Stimulated activated CD4-positive, alpha-beta T cell treated with anti-CD3 and anti-CD28 coated beads, Interleukin-12 subunit alpha, Interleukin-12 subunit beta, amount 100 ng/mL, for 24 hours (primary cell): Measurements from ENCODE around the gene CD4.
"Not testable (repeated sequence)": the region's sequence is repeated elsewhere in the genome, so short reads cannot be mapped to it uniquely, and the experiment has no call there.

Experiments
- DNase-seq, 2 experiments: peaks; one replicate each; pipeline ENCODE4 v3.0.0-alpha.2; 2020; ENCODE audit warnings: low read depth in 2 of 2

Gene CD4

GRCh38 chr12:6845395-6845794, 56.1 kb downstream of the CD4 start:
- no peak for DNase-seq

DNA sequence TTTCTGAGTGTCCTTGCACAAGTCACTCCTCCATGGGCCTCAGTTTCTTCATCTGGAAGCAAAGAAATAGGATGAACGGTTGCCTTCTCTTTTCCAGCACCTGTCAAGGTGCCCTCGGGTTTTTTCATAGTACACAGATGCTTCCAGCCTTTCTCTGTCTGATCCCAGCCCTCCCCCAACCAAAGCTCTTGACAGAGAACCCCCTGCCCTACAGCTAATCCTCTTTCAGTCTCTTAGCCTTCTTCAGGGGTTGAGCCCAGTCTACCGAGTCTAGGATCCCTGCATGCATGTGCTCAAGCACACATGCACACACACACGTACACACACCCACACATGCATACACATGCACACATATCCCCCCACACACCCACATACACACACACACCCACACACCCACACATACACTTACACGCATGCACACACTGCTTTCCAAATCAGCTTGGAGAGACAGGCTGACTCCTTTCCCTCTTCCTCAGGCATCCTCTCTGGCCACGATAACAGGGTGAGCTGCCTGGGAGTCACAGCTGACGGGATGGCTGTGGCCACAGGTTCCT, 57.1 kb downstream of the CD4 start:
- no peak for DNase-seq

DNA sequence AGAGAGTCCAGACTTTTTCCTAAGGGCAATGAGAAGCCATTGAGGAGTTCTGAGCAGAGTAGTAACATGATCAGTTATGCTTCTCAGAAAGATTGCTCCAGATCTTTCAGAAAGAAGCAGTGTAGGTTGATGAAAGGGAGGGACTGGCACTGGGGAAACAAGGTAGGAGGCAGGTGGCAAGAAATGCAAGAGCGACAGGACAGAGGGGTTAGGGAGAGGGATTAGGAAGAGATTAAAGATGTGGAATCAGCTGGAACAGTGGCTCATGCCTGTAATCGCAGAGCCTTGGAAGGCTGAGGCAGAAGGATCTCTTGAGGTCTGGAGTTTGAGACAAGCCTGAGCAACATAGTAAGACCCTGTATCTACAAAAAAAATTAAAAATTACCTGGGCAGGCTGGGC, 58.3 kb downstream of the CD4 start:
- no peak for DNase-seq

GRCh38 chr12:6849427-6849826, 60.1 kb downstream of the CD4 start:
- DNase-seq: no peak

DNA sequence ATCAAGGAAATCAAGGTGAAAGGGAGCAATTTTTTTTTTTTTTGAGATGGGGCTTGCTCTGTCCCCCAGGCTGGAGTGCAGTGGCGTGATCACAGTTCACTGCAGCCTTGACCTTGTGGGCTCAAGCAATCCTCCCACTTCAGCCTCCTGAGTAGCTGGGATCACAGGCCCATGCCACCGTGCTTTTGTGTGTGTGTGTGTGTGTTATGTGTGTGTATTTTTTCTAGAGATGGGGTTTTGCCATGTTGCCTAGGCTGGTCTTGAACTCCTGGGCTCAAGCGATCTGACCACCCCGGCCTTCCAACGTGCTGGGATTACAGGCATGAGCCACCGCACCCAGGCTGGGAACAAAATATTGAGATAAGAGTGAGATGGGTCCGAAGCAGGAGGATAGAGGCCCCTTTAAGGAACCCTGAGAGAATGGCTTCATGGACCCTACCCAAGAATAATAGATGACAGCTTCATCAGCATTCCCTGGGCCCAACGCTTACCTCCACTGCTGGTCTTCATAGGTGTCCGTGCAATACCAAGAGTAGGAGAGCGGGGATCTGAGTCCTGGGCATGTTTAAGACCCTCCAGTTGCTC, 60.7 kb downstream of the CD4 start:
- DNase-seq: no peak

DNA sequence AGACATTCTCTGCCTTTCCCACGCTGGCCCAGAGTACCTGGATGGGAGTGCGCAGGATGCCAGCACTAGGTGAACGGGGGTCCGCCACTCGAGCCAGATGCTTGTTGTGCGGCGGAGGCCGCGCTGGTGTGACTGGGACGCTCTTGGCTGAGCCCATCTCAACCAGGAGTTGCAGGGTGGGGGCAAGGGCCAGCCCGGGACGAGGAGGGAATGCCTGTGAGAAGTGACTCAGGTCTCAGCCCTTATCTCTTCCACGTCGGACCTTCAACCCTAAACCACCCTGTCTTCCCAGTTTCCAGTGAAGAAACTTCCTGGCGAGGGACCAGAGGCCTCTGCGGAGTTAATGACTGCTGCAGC, 61.4 kb downstream of the CD4 start:
- no peak for DNase-seq

- peak; percentile 80 to 97 for DNase-seq
These were observed 62.0 kb downstream of the CD4 start, which contains the start of gene CDCA3 for GRCh38 chr12:6851153-6851920. CDCA3 (minus strand) TSS chr12:6851286; CDS start chr12:6850952, 334 bp downstream.

- DNase-seq: peak; percentile 96 to 98
These were observed 62.8 kb downstream of the CD4 start, which contains the start of gene USP5 for GRCh38 chr12:6851921-6852650. USP5 (plus strand) TSS chr12:6852150; CDS start chr12:6852180, 30 bp downstream.

DNA sequence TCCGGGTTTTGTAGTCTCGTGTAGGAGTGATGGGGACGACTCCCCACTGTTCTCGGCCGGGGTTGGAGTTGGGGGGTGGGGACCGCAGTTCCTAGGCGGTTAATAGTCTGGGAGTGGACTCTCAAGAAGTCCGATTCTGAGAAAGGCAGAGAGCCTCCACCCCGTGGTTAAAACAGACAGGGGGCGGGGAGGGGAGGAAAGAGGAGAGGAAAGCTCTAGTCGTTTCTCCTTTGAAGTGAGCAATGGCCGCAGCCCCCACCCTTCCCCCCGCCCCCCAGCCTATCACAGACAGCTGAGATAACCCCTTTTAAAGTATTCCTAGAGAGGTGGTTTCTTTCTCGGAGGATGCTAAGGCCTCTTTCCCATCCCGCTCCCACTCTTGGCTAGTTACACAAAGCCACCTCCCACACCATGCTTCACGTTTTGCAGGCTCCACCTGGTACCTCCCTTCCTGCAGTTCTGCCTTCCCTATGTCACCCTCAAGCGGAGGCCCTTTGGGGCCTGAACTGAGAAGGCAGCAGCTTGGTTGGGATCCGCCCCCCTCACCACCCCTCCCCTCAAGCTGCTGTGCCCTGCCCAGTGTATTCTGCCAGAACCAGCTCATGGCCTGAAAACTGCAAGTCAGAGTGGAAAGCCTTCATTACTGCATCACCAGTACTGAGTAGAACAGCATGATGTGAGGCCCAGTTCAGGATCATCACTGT, 63.5 kb downstream of the CD4 start:
- peak; percentile 63 to 77 for DNase-seq

DNA sequence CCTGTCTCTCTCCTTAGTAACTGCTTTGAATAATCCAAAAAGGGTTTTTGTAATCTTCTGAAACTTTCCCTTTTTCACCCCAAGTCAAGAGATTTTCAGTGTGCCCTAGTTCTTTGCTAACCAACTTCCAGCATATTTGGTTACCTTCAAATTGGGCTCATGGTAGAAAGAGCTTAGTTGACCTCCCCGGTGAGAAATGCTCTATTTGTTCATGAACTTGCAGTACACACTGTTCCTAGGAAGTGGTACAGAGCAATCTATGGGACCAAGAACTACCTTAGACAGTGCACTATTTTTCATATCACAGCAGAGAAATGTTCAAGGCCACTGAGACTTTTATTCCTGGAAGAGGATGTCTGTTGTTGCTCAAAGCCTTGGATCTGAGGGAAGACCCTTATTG, 64.3 kb downstream of the CD4 start:
- no peak for DNase-seq

DNA sequence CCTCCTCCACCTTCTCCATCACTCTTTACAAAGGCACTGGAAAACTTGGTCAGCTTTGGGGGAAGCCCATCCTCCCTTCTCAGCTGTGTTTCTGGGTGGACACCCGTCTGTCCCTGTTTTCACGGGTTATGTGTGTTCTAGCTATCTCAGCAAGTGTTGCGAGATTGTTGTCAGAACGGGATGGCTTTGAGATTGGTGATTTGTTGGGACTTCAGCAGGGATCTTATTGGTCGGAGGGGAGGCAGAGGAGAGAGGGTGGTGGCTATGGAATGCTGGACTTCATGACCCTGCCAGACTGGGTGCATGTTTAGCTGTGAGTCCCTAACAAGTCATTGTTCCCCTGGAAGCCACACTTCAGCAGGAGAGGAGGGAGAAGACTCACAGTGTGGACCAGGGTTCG, 64.7 kb downstream of the CD4 start:
- DNase-seq: no peak

GRCh38 chr12:6855322-6855721, 66.0 kb downstream of the CD4 start:
- no peak for DNase-seq

GRCh38 chr12:6858799-6859198, 69.5 kb downstream of the CD4 start:
- no peak for DNase-seq

DNA sequence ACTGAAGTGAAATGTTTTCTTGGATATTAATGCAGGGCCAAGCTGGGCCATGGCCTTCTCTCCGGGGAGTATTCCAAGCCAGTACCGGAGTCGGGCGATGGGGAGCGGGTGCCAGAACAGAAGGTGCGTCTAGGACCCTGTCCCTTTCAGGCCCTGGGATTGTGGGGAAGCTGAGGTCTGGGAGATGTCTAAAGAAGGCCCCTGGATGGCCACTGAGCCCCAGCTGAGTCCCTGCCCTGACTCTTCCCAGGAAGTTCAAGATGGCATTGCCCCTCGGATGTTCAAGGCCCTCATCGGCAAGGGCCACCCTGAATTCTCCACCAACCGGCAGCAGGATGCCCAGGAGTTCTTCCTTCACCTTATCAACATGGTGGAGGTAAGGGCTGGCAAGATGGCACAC, 70.8 kb downstream of the CD4 start:
- DNase-seq: no peak

GRCh38 chr12:6860942-6861341, 71.6 kb downstream of the CD4 start:
- no peak for DNase-seq

GRCh38 chr12:6861391-6861790, 72.1 kb downstream of the CD4 start:
- DNase-seq: no peak

GRCh38 chr12:6863033-6863432, 73.7 kb downstream of the CD4 start:
- DNase-seq: no peak

DNA sequence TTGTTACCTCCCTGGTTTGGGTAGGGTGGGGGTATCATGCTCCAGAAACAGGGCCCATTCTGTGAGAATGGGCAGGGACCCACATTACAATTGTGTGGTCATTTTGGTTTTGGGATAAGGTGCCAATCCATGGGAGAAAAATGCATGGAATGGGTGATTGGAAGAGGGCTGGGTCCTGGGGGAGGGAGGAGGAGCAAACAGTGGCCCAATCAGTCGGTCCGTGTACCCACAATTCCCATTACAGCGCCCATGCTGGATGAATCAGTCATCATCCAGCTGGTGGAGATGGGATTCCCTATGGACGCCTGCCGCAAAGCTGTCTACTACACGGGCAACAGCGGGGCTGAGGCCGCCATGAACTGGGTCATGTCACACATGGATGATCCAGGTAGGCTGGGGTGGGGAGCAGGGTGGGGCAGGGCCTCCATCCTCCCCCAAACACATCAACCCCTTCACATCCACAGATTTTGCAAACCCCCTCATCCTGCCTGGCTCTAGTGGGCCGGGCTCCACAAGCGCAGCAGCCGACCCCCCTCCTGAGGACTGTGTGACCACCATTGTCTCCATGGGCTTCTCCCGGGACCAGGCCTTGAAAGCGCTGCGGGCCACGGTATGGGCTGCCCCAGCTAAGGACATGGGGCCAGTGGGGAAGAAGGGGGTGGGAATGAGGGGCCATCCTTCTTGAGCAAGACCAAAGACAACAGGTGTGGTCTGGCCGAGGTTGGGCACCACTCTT, 74.4 kb downstream of the CD4 start:
- no peak for DNase-seq

DNA sequence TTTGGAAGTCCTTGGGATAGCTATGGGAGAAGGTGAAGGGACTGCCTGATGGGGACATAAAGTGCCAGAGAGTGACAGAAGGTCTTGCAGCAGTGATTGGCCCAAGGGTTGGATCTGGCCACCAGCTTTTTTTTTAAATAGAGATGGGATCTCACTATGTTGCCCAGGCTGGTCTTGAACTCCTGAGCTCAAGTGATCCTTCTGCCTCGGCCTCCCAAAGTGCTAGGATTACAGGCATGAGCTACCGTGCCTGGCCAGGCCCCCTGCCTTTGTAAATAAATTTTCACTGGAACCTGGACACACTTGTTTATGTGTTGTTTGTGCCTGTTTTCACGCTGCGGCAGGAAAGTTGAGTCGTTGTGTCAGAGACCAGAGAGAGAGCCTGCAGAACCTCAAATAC, 76.0 kb downstream of the CD4 start:
- not testable (repeated sequence) for DNase-seq

DNA sequence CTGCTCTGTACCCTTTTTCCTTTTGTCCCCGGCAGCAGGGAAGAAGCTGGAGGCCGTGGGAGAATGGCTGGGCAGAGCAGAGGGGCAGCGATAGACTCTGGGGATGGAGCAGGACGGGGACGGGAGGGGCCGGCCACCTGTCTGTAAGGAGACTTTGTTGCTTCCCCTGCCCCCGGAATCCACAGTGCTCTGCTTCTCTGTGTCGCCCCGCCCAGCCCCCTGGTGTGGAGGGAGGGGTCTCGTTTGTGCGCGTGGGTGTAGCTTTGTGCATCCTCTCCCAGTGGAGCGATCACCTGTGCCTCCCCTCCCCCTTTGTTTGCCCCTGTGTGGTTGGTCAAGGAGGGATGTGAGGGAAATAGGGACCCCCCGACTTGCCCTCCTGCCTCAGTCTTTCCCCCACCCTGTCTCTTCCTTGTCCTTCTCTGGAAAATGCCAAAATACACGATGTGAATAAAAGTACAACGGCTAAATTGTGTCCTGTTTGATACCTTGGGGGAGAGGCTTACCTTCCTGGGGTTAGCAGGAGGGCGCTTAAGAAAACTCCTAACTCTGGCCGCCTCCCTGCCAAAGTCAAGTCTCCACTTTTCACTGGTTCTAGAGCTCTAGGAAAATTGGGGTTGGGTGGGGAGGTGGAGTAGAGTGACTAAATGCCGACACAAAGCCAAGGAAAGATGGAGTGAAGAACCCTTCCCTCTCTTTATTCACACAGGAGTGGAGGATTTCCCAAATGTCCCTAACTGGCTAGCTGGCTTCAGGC, 77.0 kb downstream of the CD4 start:
- DNase-seq: no peak
